SK-N-SH (cell line): ENCODE measurements around the gene DCAF6. TPM values are rescaled to one million over a fixed set of nuclear protein-coding genes. Genes with fewer than 3 reads are reported as not detected.

Source experiments
- CTCF ChIA-PET: fragments of 300-600, 350-600 bp; formaldehyde crosslinking; extraction: SDS; loops from one replicate; lab custom pipeline; 2021; lab: Yijun Ruan, JAX
- POLR2A ChIA-PET: fragments of 350-600 bp; sonication (Branson Sonifier 250); formaldehyde crosslinking; extraction: SDS; loops from one replicate; lab custom pipeline; 2020; ENCODE audit warnings: antibody characterized with exemption, inconsistent platforms; lab: Yijun Ruan, JAX
- DNase-seq: peaks from one replicate; pipeline ENCODE4 v3.0.0; 2012
- H2AFZ ChIP-seq: fragments of 200-600 bp; sonication (generic); 2 replicates; pipeline ENCODE4 v1.8.1; 2016; ENCODE audit warnings: antibody characterized with exemption, mild to moderate bottlenecking, low read depth
- H3F3A ChIP-seq: fragments of 200-600 bp; sonication (generic); replicated peaks from 2 replicates; pipeline ENCODE3; 2016; ENCODE audit warnings: antibody characterized with exemption, mild to moderate bottlenecking; ENCODE audit not compliant: insufficient read depth
- H3K27ac ChIP-seq, 2 experiments: fragments of 200-500 bp in 1 of 2; fragments of 200-600 bp in 1 of 2; sonication (Bioruptor generic) in 1 of 2; sonication (generic), shearing (Covaris generic) in 1 of 2; 2 replicates each; pipeline versions ENCODE4 v1.5.1 to v1.6.1; 2014 to 2016; ENCODE audit warnings: low read depth in 2 of 2, inconsistent platforms in 1 of 2, low read length in 1 of 2, mild to moderate bottlenecking in 1 of 2, mixed read lengths in 1 of 2
- H3K27me3 ChIP-seq: fragments of 200-600 bp; sonication (generic), shearing (Covaris generic); 2 replicates; pipeline ENCODE4 v1.6.1; 2016; ENCODE audit warnings: mixed run types; ENCODE audit not compliant: insufficient read depth
- H3K36me3 ChIP-seq, 2 experiments: fragments of 200-500 bp in 1 of 2; fragments of 200-600 bp in 1 of 2; sonication (Bioruptor generic) in 1 of 2; sonication (generic) in 1 of 2; replicated peaks in 1 of 2; 2 replicates each; pipeline versions ENCODE3 to v1.5.1; 2014 to 2016; ENCODE audit warnings: low read length in 1 of 2, mild to moderate bottlenecking in 1 of 2; ENCODE audit not compliant: insufficient read depth in 2 of 2, control insufficient read depth in 1 of 2
- H3K4me1 ChIP-seq, 2 experiments: fragments of 200-500 bp in 1 of 2; fragments of 200-600 bp in 1 of 2; sonication (Bioruptor generic) in 1 of 2; sonication (generic), shearing (Covaris generic) in 1 of 2; 2 replicates each; pipeline versions ENCODE4 v1.5.1 to v1.6.1; 2014 to 2016; ENCODE audit warnings: low read depth in 1 of 2, low read length in 1 of 2, mixed run types in 1 of 2; ENCODE audit not compliant: insufficient read depth in 2 of 2, control insufficient read depth in 1 of 2
- H3K4me2 ChIP-seq: fragments of 200-600 bp; sonication (generic), shearing (Covaris generic); 2 replicates; pipeline ENCODE4 v1.6.1; 2017; ENCODE audit warnings: mixed run types
- H3K4me3 ChIP-seq, 2 experiments: fragments of 200-500 bp in 1 of 2; fragments of 200-600 bp in 1 of 2; sonication (Bioruptor generic) in 1 of 2; sonication (generic), shearing (Covaris generic) in 1 of 2; 2 replicates each; pipeline versions ENCODE4 v1.5.1 to v1.8.1; 2014 to 2016; ENCODE audit warnings: low read depth in 2 of 2, inconsistent platforms in 1 of 2, low read length in 1 of 2, mild to moderate bottlenecking in 1 of 2, mixed read lengths in 1 of 2, moderate library complexity in 1 of 2
- H3K79me2 ChIP-seq: fragments of 200-600 bp; sonication (generic); 2 replicates; pipeline ENCODE4 v1.8.1; 2017; ENCODE audit warnings: mild to moderate bottlenecking; ENCODE audit not compliant: insufficient read depth
- H3K9ac ChIP-seq: fragments of 200-600 bp; sonication (generic); 2 replicates; pipeline ENCODE4 v1.6.1; 2017; ENCODE audit warnings: mixed run types
- H3K9me2 ChIP-seq: fragments of 200-600 bp; sonication (generic); 2 replicates; pipeline ENCODE4 v1.6.1; 2017; ENCODE audit warnings: mixed run types
- H3K9me3 ChIP-seq: fragments of 200-600 bp; sonication (generic); 2 replicates; pipeline ENCODE4 v1.6.1; 2017; ENCODE audit warnings: mixed run types, mild to moderate bottlenecking, moderate library complexity
- H4K20me1 ChIP-seq: fragments of 200-600 bp; sonication (generic); 2 replicates; pipeline ENCODE4 v1.6.1; 2017; ENCODE audit warnings: mild to moderate bottlenecking, mixed run types; ENCODE audit not compliant: insufficient read depth
- CHD2 ChIP-seq: fragments of 150-350 bp; IDR thresholded peaks from 2 replicates; pipeline ENCODE4 v1.6.1; 2018; ENCODE audit warnings: low read length; ENCODE audit not compliant: partially characterized antibody
- ELF1 ChIP-seq: IDR thresholded peaks from 2 replicates; pipeline ENCODE4 v1.4.0; 2012
- EP300 ChIP-seq, 2 experiments: IDR thresholded peaks; 2 replicates each; pipeline versions ENCODE4 v1.4.0 to v1.6.1; 2012; ENCODE audit warnings: borderline replicate concordance in 1 of 2, low read depth in 1 of 2, low read length in 1 of 2
- FOSL2 ChIP-seq: IDR thresholded peaks from 2 replicates; pipeline ENCODE4 v1.4.0; 2012; ENCODE audit warnings: low read depth, mild to moderate bottlenecking, moderate library complexity, borderline replicate concordance
- FOXJ3 ChIP-seq: sonication (generic); formaldehyde crosslinking; IDR thresholded peaks from 2 replicates; pipeline ENCODE4 v1.5.1; 2020; ENCODE audit warnings: mild to moderate bottlenecking, missing genetic modification reagents
- GABPA ChIP-seq: IDR thresholded peaks from 2 replicates; pipeline ENCODE4 v1.4.0; 2012; ENCODE audit warnings: low read depth, mild to moderate bottlenecking
- MXI1 ChIP-seq: IDR thresholded peaks from 2 replicates; pipeline ENCODE4 v1.6.1; 2012; ENCODE audit warnings: mild to moderate bottlenecking, low read depth, low read length, improper control_type of control experiment
- NFIC ChIP-seq: IDR thresholded peaks from 2 replicates; pipeline ENCODE4 v1.4.0; 2012; ENCODE audit warnings: borderline replicate concordance
- NRF1 ChIP-seq: IDR thresholded peaks from 2 replicates; pipeline ENCODE4 v1.6.1; 2012; ENCODE audit warnings: low read depth, mild to moderate bottlenecking, low read length
- POLR2AphosphoS5 ChIP-seq: IDR thresholded peaks from 2 replicates; pipeline ENCODE4 v1.6.1; 2012; ENCODE audit warnings: low read depth, low read length
- RAD21 ChIP-seq: IDR thresholded peaks from 2 replicates; pipeline ENCODE4 v1.6.1; 2012; ENCODE audit warnings: mild to moderate bottlenecking, low read length
- SIN3A ChIP-seq: IDR thresholded peaks from 2 replicates; pipeline ENCODE4 v1.6.1; 2012; ENCODE audit warnings: low read depth, mild to moderate bottlenecking, low read length, moderate library complexity, borderline replicate concordance
- TEAD4 ChIP-seq: IDR thresholded peaks from 2 replicates; pipeline ENCODE4 v1.4.0; 2012; ENCODE audit warnings: mild to moderate bottlenecking, borderline replicate concordance; ENCODE audit not compliant: insufficient read depth
- WGBS: methylation state at CpG from one replicate; pipeline ENCODE4 v1.1.6; 2017; ENCODE audit warnings: low lambda C conversion rate; 5-methylcytosine and 5-hydroxymethylcytosine counted together
- polyA plus RNA-seq, 3 experiments: library from polyadenylated mRNA; depleted of rRNA; stranded (reverse); fragments of >200 nt; gene quantifications; 2 replicates each; pipeline ENCODE4 v1.2.3, GENCODE V29; 2012
- TF ChIP-seq, protein P1 (sequence below): fragments of 200-600 bp; sonication (generic); IDR thresholded peaks from 2 replicates; pipeline ENCODE4 v1.6.1; 2017; ENCODE audit warnings: antibody characterized with exemption, mild to moderate bottlenecking, moderate library complexity
- TF ChIP-seq, protein P2 (sequence below): IDR thresholded peaks from 2 replicates; pipeline ENCODE4 v1.4.0; 2012; ENCODE audit warnings: low read depth, borderline replicate concordance
- TF ChIP-seq, protein P3 (sequence below): fragments of 150-350 bp; IDR thresholded peaks from 2 replicates; pipeline ENCODE4 v1.6.1; 2016; ENCODE audit warnings: mild to moderate bottlenecking, low read depth, low read length
- TF ChIP-seq, protein P4 (sequence below): IDR thresholded peaks from 2 replicates; pipeline ENCODE4; 2012

The DCAF6 gene
- polyA plus RNA-seq, 1 of the 3 experiments (the other 2 are of a cell fraction) = 31.3 TPM

DNA sequence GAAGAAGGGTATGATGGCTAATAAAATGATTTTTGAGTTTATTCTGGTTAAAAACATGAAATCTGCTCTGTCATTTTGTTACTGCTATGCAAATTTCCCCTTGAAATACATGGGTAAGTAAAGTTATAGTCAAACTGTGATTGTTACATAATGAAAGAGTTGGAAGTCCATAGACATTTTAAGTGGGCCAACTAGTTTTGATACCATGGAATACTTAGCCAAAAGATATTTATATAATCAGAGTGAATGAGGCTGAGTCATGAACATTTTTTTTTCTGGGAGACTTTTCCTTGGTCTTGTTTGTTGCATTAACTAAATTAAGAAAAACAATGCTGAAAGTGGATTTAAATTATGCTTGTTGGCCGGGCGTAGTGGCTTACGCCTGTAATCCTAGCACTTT is 58.6 kb downstream of the DCAF6 start:
- H3K9ac ChIP-seq = no peak overlapping the region
- peaks cover 66 to 67% of the 10 kb centered on the region in 2 experiments for H3K36me3 ChIP-seq
- ChIA-PET CTCF (no interaction called here), POLR2A (no interaction called here)
- H2AFZ ChIP-seq = no peak overlapping the region
- no peaks in the 10 kb centered on the region for H4K20me1 ChIP-seq
- H3K27ac ChIP-seq = no peak overlapping the region
- DNase-seq = no peak
- TF ChIP-seq NRF1 (no peak), NFIC (no peak), FOXJ3 (CRISPR knock-in tag) (no peak), GABPA (no peak), TEAD4 (no peak), SIN3A (no peak), ELF1 (no peak), CHD2 (no peak), POLR2AphosphoS5 (no peak), FOSL2 (no peak), RAD21 (no peak), MXI1 (no peak), EP300 (IDR thresholded peaks at IDR 0.05; ENCODE audit: borderline replicate concordance in 1 of 2, low read depth in 1 of 2, low read length in 1 of 2) (no peak)
- TF ChIP-seq, protein P1, sequence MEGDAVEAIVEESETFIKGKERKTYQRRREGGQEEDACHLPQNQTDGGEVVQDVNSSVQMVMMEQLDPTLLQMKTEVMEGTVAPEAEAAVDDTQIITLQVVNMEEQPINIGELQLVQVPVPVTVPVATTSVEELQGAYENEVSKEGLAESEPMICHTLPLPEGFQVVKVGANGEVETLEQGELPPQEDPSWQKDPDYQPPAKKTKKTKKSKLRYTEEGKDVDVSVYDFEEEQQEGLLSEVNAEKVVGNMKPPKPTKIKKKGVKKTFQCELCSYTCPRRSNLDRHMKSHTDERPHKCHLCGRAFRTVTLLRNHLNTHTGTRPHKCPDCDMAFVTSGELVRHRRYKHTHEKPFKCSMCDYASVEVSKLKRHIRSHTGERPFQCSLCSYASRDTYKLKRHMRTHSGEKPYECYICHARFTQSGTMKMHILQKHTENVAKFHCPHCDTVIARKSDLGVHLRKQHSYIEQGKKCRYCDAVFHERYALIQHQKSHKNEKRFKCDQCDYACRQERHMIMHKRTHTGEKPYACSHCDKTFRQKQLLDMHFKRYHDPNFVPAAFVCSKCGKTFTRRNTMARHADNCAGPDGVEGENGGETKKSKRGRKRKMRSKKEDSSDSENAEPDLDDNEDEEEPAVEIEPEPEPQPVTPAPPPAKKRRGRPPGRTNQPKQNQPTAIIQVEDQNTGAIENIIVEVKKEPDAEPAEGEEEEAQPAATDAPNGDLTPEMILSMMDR = no peak
- TF ChIP-seq, protein P2, sequence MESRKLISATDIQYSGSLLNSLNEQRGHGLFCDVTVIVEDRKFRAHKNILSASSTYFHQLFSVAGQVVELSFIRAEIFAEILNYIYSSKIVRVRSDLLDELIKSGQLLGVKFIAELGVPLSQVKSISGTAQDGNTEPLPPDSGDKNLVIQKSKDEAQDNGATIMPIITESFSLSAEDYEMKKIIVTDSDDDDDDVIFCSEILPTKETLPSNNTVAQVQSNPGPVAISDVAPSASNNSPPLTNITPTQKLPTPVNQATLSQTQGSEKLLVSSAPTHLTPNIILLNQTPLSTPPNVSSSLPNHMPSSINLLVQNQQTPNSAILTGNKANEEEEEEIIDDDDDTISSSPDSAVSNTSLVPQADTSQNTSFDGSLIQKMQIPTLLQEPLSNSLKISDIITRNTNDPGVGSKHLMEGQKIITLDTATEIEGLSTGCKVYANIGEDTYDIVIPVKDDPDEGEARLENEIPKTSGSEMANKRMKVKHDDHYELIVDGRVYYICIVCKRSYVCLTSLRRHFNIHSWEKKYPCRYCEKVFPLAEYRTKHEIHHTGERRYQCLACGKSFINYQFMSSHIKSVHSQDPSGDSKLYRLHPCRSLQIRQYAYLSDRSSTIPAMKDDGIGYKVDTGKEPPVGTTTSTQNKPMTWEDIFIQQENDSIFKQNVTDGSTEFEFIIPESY = no peak
- TF ChIP-seq, protein P3, sequence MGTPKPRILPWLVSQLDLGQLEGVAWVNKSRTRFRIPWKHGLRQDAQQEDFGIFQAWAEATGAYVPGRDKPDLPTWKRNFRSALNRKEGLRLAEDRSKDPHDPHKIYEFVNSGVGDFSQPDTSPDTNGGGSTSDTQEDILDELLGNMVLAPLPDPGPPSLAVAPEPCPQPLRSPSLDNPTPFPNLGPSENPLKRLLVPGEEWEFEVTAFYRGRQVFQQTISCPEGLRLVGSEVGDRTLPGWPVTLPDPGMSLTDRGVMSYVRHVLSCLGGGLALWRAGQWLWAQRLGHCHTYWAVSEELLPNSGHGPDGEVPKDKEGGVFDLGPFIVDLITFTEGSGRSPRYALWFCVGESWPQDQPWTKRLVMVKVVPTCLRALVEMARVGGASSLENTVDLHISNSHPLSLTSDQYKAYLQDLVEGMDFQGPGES = no peak
- TF ChIP-seq, protein P4, sequence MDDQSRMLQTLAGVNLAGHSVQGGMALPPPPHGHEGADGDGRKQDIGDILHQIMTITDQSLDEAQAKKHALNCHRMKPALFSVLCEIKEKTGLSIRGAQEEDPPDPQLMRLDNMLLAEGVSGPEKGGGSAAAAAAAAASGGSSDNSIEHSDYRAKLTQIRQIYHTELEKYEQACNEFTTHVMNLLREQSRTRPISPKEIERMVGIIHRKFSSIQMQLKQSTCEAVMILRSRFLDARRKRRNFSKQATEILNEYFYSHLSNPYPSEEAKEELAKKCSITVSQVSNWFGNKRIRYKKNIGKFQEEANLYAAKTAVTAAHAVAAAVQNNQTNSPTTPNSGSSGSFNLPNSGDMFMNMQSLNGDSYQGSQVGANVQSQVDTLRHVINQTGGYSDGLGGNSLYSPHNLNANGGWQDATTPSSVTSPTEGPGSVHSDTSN = no peak
- H3K9me2 ChIP-seq = no peaks in the 10 kb centered on the region
- WGBS = 91% methylated on average over 3 of the region's 3 CpGs
- H3K4me1 ChIP-seq = no peaks in the 10 kb centered on the region
- no peaks in the 10 kb centered on the region for H3K9me3 ChIP-seq
- no peak overlapping the region for H3K4me2 ChIP-seq
- H3K79me2 ChIP-seq = peaks cover 6% of the 10 kb centered on the region; the same call in 1 of the 2 replicates
- H3K27me3 ChIP-seq = no peaks in the 10 kb centered on the region
- no peak overlapping the region for H3K4me3 ChIP-seq
- no peaks in the 10 kb centered on the region for H3F3A ChIP-seq
